Left lung (tissue), 10 donors: ENCODE data around the gene JAKMIP1. TPM values are rescaled to one million over a fixed set of nuclear protein-coding genes. Genes with fewer than 3 reads are reported as not detected.
A peak's percentile ranks its signal among the peaks of the same experiment; 100 is the strongest.

Source experiments
- ATAC-seq: fragments of 200-7000 bp; cut with Tn5 transposase; one replicate; pipeline ENCODE4 v1.9.1; 2020; ENCODE audit warnings: moderate library complexity
- DNase-seq, 4 donors: peaks; one replicate each; pipeline ENCODE4 v3.0.0-alpha.2; 2013 to 2020
- H3K27ac ChIP-seq, 2 donors: fragments of 200-600 bp; sonication (generic) in 1 of 2; one replicate each; pipeline versions ENCODE4 v1.5.0 to v1.8.0; 2020 to 2021
- H3K27me3 ChIP-seq, 2 donors: fragments of 200-600 bp; sonication (generic) in 1 of 2; one replicate each; pipeline versions ENCODE4 v1.5.0 to v1.8.0; 2020 to 2021
- H3K36me3 ChIP-seq, 2 donors: fragments of 200-600 bp; sonication (generic) in 1 of 2; one replicate each; pipeline versions ENCODE4 v1.5.0 to v1.8.0; 2020 to 2021
- H3K4me1 ChIP-seq, 2 donors: fragments of 200-600 bp; one replicate each; pipeline ENCODE4 v1.8.0; 2021
- H3K4me3 ChIP-seq, 2 donors: fragments of 200-600 bp; sonication (generic) in 1 of 2; one replicate each; pipeline versions ENCODE4 v1.5.0 to v1.8.0; 2020 to 2021; ENCODE audit warnings: mild to moderate bottlenecking in 1 of 2
- H3K9me3 ChIP-seq, 2 donors: fragments of 200-600 bp; sonication (generic) in 1 of 2; one replicate each; pipeline versions ENCODE4 v1.5.0 to v1.8.0; 2020 to 2021
- intact Hi-C, 2 donors: fragments of 100-400 bp; cut with DNase I; formaldehyde crosslinking; loops; one replicate each; pipeline versions ENCODE4 v1.11.2 to v1.14.2; 2022
- polyA plus RNA-seq, 6 donors: library from polyadenylated mRNA; unstranded; fragments of 120-200 nt; gene quantifications; one replicate each; pipeline ENCODE4 v1.2.1, GENCODE V29; 2013; ENCODE audit not compliant: insufficient read length in 6 of 6
- total RNA-seq, 2 donors: library from RNA; stranded (reverse); fragmentation: NEBNext Ultra II Directional; extraction: Animal tissue kit (Norgen Biotek cat#: 25700); gene quantifications; one replicate each; pipeline ENCODE4 v1.2.1, GENCODE V29; 2021
- TF ChIP-seq, protein P1 (sequence below), 2 donors: fragments of 200-600 bp; sonication (generic) in 1 of 2; IDR thresholded peaks; one replicate each; pipeline versions ENCODE4 v1.5.0 to v1.8.0; 2021; ENCODE audit warnings: antibody characterized with exemption in 2 of 2
- donor health status: DM: no; HTN: yes; CAD: no.
- donor health status: DM: no; HTN: no; CAD: no.

The JAKMIP1 gene
- total and polyA plus RNA-seq, 8 donors = 0.13 to 0.79 (median 0.21) TPM; not detected in 1

DNA sequence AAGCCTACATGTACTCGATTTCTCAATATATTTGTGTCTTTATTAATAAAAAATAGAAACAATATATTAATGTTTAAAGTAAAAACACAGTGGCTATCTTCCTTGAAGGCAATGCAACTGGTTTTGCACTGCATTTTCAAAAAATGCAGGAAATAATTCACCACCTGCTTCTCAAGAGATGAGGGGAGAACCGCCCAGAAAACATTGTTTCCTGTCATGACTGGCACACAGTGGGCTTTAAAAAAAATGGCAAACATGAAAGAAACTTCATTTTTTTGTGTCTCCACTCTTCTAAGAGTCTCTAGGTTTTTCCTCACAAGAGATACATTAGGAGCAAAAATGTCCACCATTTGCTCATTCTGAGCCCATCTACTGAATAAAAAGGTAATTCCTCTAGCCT, 131.4 kb downstream of the JAKMIP1 start:
- Histone ChIP-seq H3K4me3 (no peak overlapping the region), H3K36me3 (no peaks in the 10 kb centered on the region), H3K27me3 (peaks cover 0 to 19% of the 10 kb centered on the region in 2 donors), H3K9me3 (no peaks in the 10 kb centered on the region), H3K4me1 (no peaks in the 10 kb centered on the region), H3K27ac (no peak overlapping the region)
- no peak for ATAC-seq
- no peak for DNase-seq
- intact Hi-C loops = no loop called here
- TF ChIP-seq, protein P1, sequence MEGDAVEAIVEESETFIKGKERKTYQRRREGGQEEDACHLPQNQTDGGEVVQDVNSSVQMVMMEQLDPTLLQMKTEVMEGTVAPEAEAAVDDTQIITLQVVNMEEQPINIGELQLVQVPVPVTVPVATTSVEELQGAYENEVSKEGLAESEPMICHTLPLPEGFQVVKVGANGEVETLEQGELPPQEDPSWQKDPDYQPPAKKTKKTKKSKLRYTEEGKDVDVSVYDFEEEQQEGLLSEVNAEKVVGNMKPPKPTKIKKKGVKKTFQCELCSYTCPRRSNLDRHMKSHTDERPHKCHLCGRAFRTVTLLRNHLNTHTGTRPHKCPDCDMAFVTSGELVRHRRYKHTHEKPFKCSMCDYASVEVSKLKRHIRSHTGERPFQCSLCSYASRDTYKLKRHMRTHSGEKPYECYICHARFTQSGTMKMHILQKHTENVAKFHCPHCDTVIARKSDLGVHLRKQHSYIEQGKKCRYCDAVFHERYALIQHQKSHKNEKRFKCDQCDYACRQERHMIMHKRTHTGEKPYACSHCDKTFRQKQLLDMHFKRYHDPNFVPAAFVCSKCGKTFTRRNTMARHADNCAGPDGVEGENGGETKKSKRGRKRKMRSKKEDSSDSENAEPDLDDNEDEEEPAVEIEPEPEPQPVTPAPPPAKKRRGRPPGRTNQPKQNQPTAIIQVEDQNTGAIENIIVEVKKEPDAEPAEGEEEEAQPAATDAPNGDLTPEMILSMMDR (IDR thresholded peaks at IDR 0.05) = no peak

DNA sequence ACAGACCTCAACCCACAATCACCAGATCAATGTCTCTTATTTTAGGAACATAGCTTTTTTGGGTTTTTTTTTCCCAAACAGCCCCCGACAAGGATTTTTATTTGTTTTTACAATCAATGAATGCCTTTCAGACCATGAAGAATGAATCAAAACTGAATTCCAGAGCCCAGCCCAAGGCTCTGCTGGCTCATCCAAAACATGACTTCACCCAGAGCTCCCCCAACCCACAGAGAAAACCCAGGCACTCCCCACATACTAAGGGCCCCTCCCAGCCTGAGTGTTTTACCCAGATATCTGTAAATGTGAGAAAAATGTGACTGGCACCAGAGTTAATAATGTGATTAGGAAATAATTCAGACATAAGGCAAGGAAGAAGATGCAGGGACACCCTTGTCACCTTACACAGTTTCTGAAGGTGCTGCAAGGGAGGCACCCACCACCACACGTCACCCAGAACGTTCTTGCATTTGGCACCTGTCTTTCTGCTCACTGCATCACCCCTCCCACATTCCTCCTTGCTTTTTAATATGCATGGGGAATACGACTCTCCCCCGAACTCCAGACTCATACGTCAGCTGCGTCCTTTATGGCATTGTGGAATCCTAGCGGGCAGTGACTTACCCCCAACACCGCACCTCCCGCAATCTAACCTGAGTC, 134.3 kb downstream of the JAKMIP1 start:
- intact Hi-C loops = no loop called here
- ATAC-seq = no peak

DNA sequence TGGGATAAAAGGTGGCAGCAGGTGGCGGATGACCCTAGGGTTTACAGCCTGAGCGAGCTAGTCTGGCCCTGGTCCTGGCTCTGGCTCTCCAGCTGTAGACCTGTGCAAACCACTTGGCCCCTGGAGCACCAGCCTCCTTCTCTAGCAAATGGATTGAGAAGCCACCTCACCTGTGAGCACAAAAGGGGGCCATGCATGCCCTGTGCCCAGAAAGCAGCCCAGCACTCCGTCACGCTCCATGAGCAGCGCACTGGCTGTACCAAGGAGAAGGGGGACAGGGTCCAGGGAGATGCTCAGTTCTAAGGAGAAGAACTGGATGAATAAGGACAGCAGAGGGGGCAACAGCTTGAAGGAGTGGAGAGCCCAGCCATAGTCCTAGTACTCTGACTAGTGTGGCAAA, 135.2 kb downstream of the JAKMIP1 start:
- ATAC-seq (no peak), DNase-seq (peak in 1 of 4 donors; percentile 27)
- H3K36me3 ChIP-seq = no peaks in the 10 kb centered on the region
- TF ChIP-seq, protein P1 (IDR thresholded peaks at IDR 0.05) = no peak
- H3K27me3 ChIP-seq = peaks cover 0 to 16% of the 10 kb centered on the region in 2 donors
- intact Hi-C loops = no loop called here
- H3K9me3 ChIP-seq = peaks cover 0 to 15% of the 10 kb centered on the region in 2 donors
- no peak overlapping the region for H3K4me3 ChIP-seq
- no peaks in the 10 kb centered on the region for H3K4me1 ChIP-seq
- H3K27ac ChIP-seq = no peak overlapping the region

More for the DNA sequence above, 134.3 kb downstream of the JAKMIP1 start:
- no peak overlapping the region for H3K27ac ChIP-seq
- peaks cover 0 to 19% of the 10 kb centered on the region in 2 donors for H3K27me3 ChIP-seq
- DNase-seq = no peak
- peaks cover 0 to 6% of the 10 kb centered on the region in 2 donors for H3K9me3 ChIP-seq
- TF ChIP-seq, protein P1 (IDR thresholded peaks at IDR 0.05) = no peak
- no peak overlapping the region for H3K4me3 ChIP-seq
- H3K4me1 ChIP-seq = no peaks in the 10 kb centered on the region
- H3K36me3 ChIP-seq = no peaks in the 10 kb centered on the region

DNA sequence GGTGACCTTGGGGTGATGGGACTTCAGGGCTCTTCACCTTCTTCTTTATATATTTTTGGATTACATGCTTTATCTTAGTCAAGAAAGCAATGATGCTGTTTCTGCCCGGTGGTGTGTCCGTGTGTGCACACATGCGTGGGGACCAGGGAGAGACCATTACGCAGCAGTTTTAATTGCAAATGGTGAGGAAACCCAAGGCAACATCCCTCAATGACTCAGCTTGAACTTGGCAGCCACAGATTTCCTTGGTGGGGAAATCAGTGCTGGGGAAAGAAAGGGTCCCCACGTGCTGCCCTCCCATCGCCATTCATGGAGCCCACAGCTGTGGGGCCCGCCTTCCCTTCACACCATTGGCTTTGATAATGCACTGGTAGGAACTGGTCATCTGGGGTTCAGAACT, 136.0 kb downstream of the JAKMIP1 start:
- Histone ChIP-seq H3K4me1 (no peaks in the 10 kb centered on the region), H3K9me3 (peaks cover 0 to 22% of the 10 kb centered on the region in 2 donors), H3K4me3 (no peak overlapping the region), H3K27ac (no peak overlapping the region), H3K27me3 (peaks cover 0 to 12% of the 10 kb centered on the region in 2 donors), H3K36me3 (no peaks in the 10 kb centered on the region)
- TF ChIP-seq, protein P1 (IDR thresholded peaks at IDR 0.05) = no peak
- DNase-seq (peak in 1 of 4 donors; percentile 19), ATAC-seq (no peak)
- intact Hi-C loops = no loop called here

DNA sequence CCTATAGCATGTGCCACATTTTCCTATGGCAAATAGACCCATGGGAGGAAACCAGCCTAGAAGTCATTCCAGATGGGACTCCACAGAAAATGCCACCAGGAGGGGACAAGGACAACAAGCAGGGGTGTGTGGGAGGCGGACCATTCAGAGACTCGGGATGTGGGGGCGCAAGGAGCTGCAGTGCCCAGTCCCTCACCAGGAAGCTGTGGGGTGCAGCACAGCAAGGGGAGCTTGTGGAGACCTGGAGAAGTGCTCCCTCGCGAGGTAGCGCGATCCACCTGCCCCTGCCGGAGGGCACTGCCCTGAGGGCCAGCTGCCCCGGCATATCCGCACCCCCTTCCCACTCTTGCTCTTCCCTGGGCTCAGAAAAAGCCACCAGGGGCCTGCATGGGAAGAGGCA, 136.7 kb downstream of the JAKMIP1 start:
- DNase-seq (peak in 1 of 4 donors; percentile 15), ATAC-seq (no peak)
- no peak overlapping the region for H3K4me3 ChIP-seq
- H3K27me3 ChIP-seq = peaks cover 0 to 7% of the 10 kb centered on the region in 2 donors
- intact Hi-C loops = no loop called here
- H3K27ac ChIP-seq = no peak overlapping the region
- peaks cover 0 to 29% of the 10 kb centered on the region in 2 donors for H3K9me3 ChIP-seq
- TF ChIP-seq, protein P1 (IDR thresholded peaks at IDR 0.05) = no peak
- no peaks in the 10 kb centered on the region for H3K4me1 ChIP-seq
- H3K36me3 ChIP-seq = no peaks in the 10 kb centered on the region
